ENCODE data around the gene MYCBP2.

MYCBP2 gene

GRCh38 chr13:77079902-77080413 lies 246.9 kb downstream of the MYCBP2 start:
- Histone ChIP-seq H3K9me3 (ENCODE audit: control insufficient read depth, insufficient read depth, low read depth, low read length) (no peaks in the 10 kb centered on the region), H3K4me1 (ENCODE audit: control insufficient read depth, insufficient read depth, low read length) (no peaks in the 10 kb centered on the region), H3K27ac (ENCODE audit: extremely low read depth, low read depth, low read length) (no peak overlapping the region), H3K36me3 (ENCODE audit: control insufficient read depth in 2 of 2, insufficient read depth in 1 of 2, low read length in 2 of 2) (peaks cover 0 to 89% of the 10 kb centered on the region in 2 experiments; a peak in 1 of 3 replicates), H3K4me3 (ENCODE audit: low read depth, low read length) (no peak overlapping the region)
- POLR2A ChIA-PET: no interaction called here
- CTCF ChIA-PET: interaction anchor here (0.5 kb wide), 1 partner anchor 13 kb away, joined by 3 read pairs; no protein-coding TSS in a partner anchor
- no peak for TF ChIP-seq ZNF138 (tag by site-specific recombination; IDR thresholded peaks at IDR 0.05; ENCODE audit: borderline replicate concordance)

- Histone ChIP-seq H3K36me3 (ENCODE audit: control insufficient read depth in 2 of 2, insufficient read depth in 1 of 2, low read length in 2 of 2) (peaks cover 0 to 56% of the 10 kb centered on the region in 2 experiments; a peak in 1 of 3 replicates), H3K27ac (ENCODE audit: extremely low read depth, low read depth, low read length) (no peak overlapping the region), H3K4me3 (ENCODE audit: low read depth, low read length) (no peak overlapping the region), H3K9me3 (ENCODE audit: control insufficient read depth, insufficient read depth, low read depth, low read length) (no peaks in the 10 kb centered on the region), H3K4me1 (ENCODE audit: control insufficient read depth, insufficient read depth, low read length) (no peaks in the 10 kb centered on the region)
- ChIA-PET CTCF (interaction anchor here (0.7 kb wide), 1 partner anchor 12 kb away, joined by 3 read pairs; no protein-coding TSS in a partner anchor), POLR2A (no interaction called here)
- TF ChIP-seq ZNF2 (tag by site-specific recombination; IDR thresholded peaks at IDR 0.05): no peak
- no peak for TF ChIP-seq ZNF37A (tag by site-specific recombination; IDR thresholded peaks at IDR 0.05)
- no peak for TF ChIP-seq BCL11B (tag by site-specific recombination; IDR thresholded peaks at IDR 0.05; ENCODE audit: low read depth)
- TF ChIP-seq ZNF830 (tag by site-specific recombination; IDR thresholded peaks at IDR 0.05; ENCODE audit: low read depth): no peak
- TF ChIP-seq ZNF558 (tag by site-specific recombination; IDR thresholded peaks at IDR 0.05): no peak
- no peak for TF ChIP-seq GLIS1 (tag by site-specific recombination; IDR thresholded peaks at IDR 0.05)
- TF ChIP-seq HOXC10 (CRISPR knock-in tag; IDR thresholded peaks at IDR 0.05): no peak
- no peak for TF ChIP-seq SALL2 (tag by site-specific recombination; IDR thresholded peaks at IDR 0.05; ENCODE audit: borderline replicate concordance)
- TF ChIP-seq ZNF112 (tag by site-specific recombination; IDR thresholded peaks at IDR 0.05): no peak
- no peak for TF ChIP-seq KLF7 (tag by site-specific recombination; IDR thresholded peaks at IDR 0.05; ENCODE audit: borderline replicate concordance)
- TF ChIP-seq ZNF670 (tag by site-specific recombination; IDR thresholded peaks at IDR 0.05; ENCODE audit: low read depth): no peak
- TF ChIP-seq ZNF138 (tag by site-specific recombination; IDR thresholded peaks at IDR 0.05; ENCODE audit: borderline replicate concordance): no peak
- TF ChIP-seq ZNF571 (tag by site-specific recombination; IDR thresholded peaks at IDR 0.05): no peak
- no peak for TF ChIP-seq ZNF341 (tag by site-specific recombination; IDR thresholded peaks at IDR 0.05; ENCODE audit: low read depth)
- no peak for TF ChIP-seq KLF16 (tag by site-specific recombination; IDR thresholded peaks at IDR 0.05)
Observed at GRCh38 chr13:77067519-77067918, 259.4 kb downstream of the MYCBP2 start.

GRCh38 chr13:77065461-77066147 lies 261.3 kb downstream of the MYCBP2 start:
- peaks cover 0 to 72% of the 10 kb centered on the region in 2 experiments; a peak in 1 of 3 replicates for H3K36me3 ChIP-seq (ENCODE audit: control insufficient read depth in 2 of 2, insufficient read depth in 1 of 2, low read length in 2 of 2)
- no peaks in the 10 kb centered on the region for H3K9me3 ChIP-seq (ENCODE audit: control insufficient read depth, insufficient read depth, low read depth, low read length)
- POLR2A ChIA-PET: no interaction called here
- TF ChIP-seq GLI2 (tag by site-specific recombination; IDR thresholded peaks at IDR 0.05; ENCODE audit: borderline replicate concordance, low read depth) (no peak), ZNF2 (tag by site-specific recombination; IDR thresholded peaks at IDR 0.05) (no peak)
- CTCF ChIA-PET: no interaction called here
- no peak overlapping the region for H3K27ac ChIP-seq (ENCODE audit: extremely low read depth, low read depth, low read length)
- H3K4me3 ChIP-seq (ENCODE audit: low read depth, low read length): no peak overlapping the region
- no peaks in the 10 kb centered on the region for H3K4me1 ChIP-seq (ENCODE audit: control insufficient read depth, insufficient read depth, low read length)

GRCh38 chr13:77062097-77062496 lies 264.8 kb downstream of the MYCBP2 start:
- H3K36me3 ChIP-seq (ENCODE audit: control insufficient read depth in 2 of 2, insufficient read depth in 1 of 2, low read length in 2 of 2): peaks cover 0 to 62% of the 10 kb centered on the region in 2 experiments; a peak in 1 of 3 replicates
- POLR2A ChIA-PET: no interaction called here
- TF ChIP-seq YY1 (tag by site-specific recombination; IDR thresholded peaks at IDR 0.05) (no peak), OVOL3 (tag by site-specific recombination; IDR thresholded peaks at IDR 0.05) (no peak), PRDM2 (tag by site-specific recombination; IDR thresholded peaks at IDR 0.05; ENCODE audit: borderline replicate concordance) (no peak), ZNF639 (tag by site-specific recombination; IDR thresholded peaks at IDR 0.05) (no peak), ZXDB (tag by site-specific recombination; IDR thresholded peaks at IDR 0.05) (no peak)

More at GRCh38 chr13:77062097-77062496, 264.8 kb downstream of the MYCBP2 start:
- no peaks in the 10 kb centered on the region for H3K4me1 ChIP-seq (ENCODE audit: control insufficient read depth, insufficient read depth, low read length)
- H3K4me3 ChIP-seq (ENCODE audit: low read depth, low read length): no peak overlapping the region
- CTCF ChIA-PET: no interaction called here
- no peak overlapping the region for H3K27ac ChIP-seq (ENCODE audit: extremely low read depth, low read depth, low read length)
- no peaks in the 10 kb centered on the region for H3K9me3 ChIP-seq (ENCODE audit: control insufficient read depth, insufficient read depth, low read depth, low read length)

Measured in HEK293 (cell line).